IPS-20b (cell line): ENCODE results near the gene HPS1.

Experiments used
- H3K27ac ChIP-seq: one replicate; pipeline ENCODE4 v1.5.1; 2013; ENCODE audit warnings: low read length
- H3K27me3 ChIP-seq: 2 replicates; pipeline ENCODE4 v1.6.1; 2013; ENCODE audit warnings: mild to moderate bottlenecking, low read length, inconsistent platforms; ENCODE audit not compliant: insufficient read depth
- H3K36me3 ChIP-seq: 2 replicates; pipeline ENCODE4 v1.6.1; 2013; ENCODE audit warnings: low read depth, mild to moderate bottlenecking, inconsistent platforms, low read length, moderate library complexity; ENCODE audit not compliant: insufficient read depth
- H3K4me1 ChIP-seq: 2 replicates; pipeline ENCODE4 v1.6.1; 2013; ENCODE audit warnings: mild to moderate bottlenecking, control low read depth, inconsistent platforms, low read length, moderate library complexity; ENCODE audit not compliant: insufficient read depth
- H3K4me3 ChIP-seq: 2 replicates; pipeline ENCODE4 v1.5.1; 2013; ENCODE audit warnings: mild to moderate bottlenecking, low read length, inconsistent platforms
- H3K9ac ChIP-seq: 2 replicates; pipeline ENCODE4 v1.6.1; 2013; ENCODE audit warnings: low read depth, mild to moderate bottlenecking, inconsistent platforms, low read length, moderate library complexity
- H3K9me3 ChIP-seq: 2 replicates; pipeline ENCODE4 v1.6.1; 2013; ENCODE audit warnings: mild to moderate bottlenecking, low read depth, low read length, inconsistent platforms; ENCODE audit not compliant: insufficient read depth

Gene HPS1

DNA sequence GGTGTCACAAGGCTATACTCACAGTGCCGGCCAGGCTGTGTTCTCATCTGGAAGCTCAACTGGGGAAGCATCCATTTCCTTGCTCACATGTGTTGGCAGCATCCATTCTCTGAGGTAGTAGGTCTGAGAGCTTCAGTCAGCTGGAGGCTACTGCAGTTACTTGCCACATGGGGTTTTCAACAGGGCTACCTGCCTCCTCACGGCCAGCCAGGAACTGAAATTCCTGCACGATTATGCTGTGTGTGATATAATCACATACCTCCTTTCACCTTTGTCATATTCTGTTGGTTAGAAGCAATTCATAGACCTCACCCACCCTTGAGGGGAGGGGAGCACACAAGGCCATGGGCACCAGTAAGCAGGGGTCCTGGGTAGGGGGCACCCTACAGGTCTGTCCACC, 69.2 kb downstream of the HPS1 start:
- no peak overlapping the region for H3K4me3 ChIP-seq
- H3K9ac ChIP-seq = no peak overlapping the region
- peaks cover 4% of the 10 kb centered on the region; the same call in 1 of the 2 replicates for H3K9me3 ChIP-seq
- H3K27ac ChIP-seq = no peak overlapping the region
- peaks cover 17% of the 10 kb centered on the region; the same call in 1 of the 2 replicates for H3K4me1 ChIP-seq
- no peaks in the 10 kb centered on the region for H3K27me3 ChIP-seq
- no peaks in the 10 kb centered on the region for H3K36me3 ChIP-seq

DNA sequence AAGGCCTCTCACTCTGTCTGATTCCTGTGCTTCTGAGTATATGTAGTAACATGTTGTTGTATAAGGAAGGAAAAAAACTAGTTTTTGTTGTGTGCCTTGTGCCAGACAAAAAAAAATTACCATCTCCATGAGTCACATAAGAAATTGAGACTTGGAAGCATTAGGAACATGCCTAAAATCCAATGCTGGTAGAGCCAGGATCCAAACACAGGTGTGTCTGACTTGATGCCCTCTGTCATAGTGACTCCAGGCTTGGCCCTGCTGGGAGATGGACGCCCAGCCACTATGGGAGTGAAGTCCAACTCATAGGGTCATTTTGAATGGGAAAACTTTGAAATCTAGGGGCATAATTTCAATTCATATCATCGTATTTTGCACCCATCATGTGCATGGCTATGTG, 69.7 kb downstream of the HPS1 start:
- H3K36me3 ChIP-seq = no peaks in the 10 kb centered on the region
- H3K9ac ChIP-seq = no peak overlapping the region
- H3K27ac ChIP-seq = no peak overlapping the region

DNA sequence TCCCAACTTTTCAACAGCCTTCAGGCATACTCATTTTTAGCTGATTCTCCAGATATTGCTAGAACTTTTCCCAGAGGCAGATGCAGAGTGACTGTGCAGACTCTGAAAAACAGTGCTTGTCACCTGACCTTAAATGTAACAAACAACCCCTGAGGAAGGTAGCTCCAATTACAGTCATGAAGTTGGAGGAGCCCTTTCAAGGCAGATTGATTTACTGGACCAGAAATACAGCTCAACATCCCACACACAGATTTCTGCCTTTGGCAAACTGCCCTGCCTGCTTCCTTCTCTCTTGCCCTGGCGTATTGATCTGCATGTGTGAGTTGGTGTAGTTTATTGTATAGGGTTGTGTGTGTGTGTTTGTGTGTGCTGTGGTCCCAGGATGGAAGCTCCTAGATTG, 70.2 kb downstream of the HPS1 start:
- Histone ChIP-seq H3K36me3 (no peaks in the 10 kb centered on the region), H3K27ac (no peak overlapping the region), H3K9me3 (peaks cover 4% of the 10 kb centered on the region; the same call in 1 of the 2 replicates), H3K27me3 (no peaks in the 10 kb centered on the region), H3K4me3 (no peak overlapping the region), H3K9ac (no peak overlapping the region), H3K4me1 (peaks cover 17% of the 10 kb centered on the region; the same call in 1 of the 2 replicates)

More for the DNA sequence above, 69.7 kb downstream of the HPS1 start:
- peaks cover 17% of the 10 kb centered on the region; the same call in 1 of the 2 replicates for H3K4me1 ChIP-seq
- peaks cover 4% of the 10 kb centered on the region; the same call in 1 of the 2 replicates for H3K9me3 ChIP-seq
- no peaks in the 10 kb centered on the region for H3K27me3 ChIP-seq
- no peak overlapping the region for H3K4me3 ChIP-seq

DNA sequence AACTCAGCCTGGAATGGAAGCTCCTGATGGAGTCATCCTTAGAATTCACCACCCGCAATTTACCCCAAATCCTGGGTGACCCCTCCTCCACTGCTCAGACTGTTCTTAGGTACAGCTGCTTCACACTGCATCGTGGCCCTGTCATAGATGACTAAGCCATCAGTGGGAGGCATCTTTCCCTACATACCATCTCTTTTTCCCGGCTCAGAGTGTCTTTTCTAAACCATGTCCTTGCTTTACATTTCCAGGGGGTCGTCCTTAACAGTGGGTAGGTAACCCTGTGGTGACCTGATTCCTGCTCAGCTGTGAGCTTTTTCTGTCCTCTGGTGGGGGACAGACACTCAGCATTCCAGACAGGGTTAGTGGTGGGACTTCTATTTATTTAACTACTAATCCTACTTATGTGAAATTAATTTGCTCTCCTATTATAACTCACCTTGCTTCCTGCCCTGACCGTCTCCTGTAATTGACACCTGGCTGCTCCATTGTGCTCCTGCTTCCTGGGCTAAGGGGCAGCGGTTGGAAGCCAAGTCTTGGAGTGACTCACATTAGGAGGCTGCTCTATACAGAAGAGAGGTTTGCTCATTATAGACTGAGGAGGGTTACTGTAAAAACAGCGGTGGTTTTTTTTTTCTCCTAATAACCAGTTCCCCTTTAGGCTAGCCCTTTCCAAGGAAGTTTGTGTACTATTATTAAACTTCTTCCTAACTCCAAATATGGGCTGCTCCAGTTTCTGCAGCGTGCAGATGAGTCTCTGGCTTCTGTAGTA, 72.3 kb downstream of the HPS1 start:
- Histone ChIP-seq H3K4me3 (no peak overlapping the region), H3K36me3 (no peaks in the 10 kb centered on the region), H3K27me3 (no peaks in the 10 kb centered on the region), H3K9ac (no peak overlapping the region), H3K27ac (no peak overlapping the region), H3K4me1 (peaks cover 16% of the 10 kb centered on the region; the same call in 1 of the 2 replicates), H3K9me3 (peaks cover 4% of the 10 kb centered on the region; the same call in 1 of the 2 replicates)

DNA sequence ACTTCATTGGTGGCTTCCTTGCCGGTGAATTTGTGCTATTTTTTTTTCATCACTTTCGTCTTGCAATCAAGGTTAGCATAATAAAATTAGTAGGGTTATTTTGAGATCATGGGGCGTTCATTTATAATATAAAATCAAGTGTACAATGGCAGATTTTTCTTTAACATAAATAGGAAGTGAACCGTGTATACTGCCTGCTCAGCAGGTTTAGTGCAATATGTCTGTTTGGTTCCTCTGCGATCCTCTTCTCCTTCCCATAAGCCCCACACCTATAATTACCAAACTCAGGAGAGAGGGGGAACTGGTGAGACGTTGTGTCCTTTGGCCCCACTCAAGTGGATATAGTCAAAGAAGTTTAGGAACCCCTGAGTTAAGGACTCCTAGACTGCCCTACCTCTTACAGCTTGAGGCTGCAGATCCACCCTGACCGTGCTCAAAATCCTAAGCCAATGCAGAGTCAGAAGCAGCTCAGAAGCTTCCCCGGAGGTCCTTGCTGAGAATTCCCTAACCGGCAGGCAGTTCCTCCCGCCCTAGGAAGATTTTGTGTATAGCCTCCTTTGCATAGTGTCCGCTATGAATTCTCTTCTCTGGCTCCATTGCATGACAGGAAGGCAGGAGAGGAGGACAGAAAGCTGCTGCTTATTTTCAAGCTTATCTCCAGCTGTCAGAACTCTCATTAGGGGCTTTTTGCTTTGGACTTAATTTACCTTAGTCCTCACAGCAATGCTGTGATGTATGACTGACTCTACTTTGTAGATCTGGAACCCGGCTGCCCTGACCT, 73.3 kb downstream of the HPS1 start:
- Histone ChIP-seq H3K4me3 (no peak overlapping the region), H3K9ac (no peak overlapping the region), H3K27ac (no peak overlapping the region), H3K4me1 (peaks cover 16% of the 10 kb centered on the region; the same call in 1 of the 2 replicates), H3K27me3 (no peaks in the 10 kb centered on the region), H3K36me3 (no peaks in the 10 kb centered on the region), H3K9me3 (peaks cover 4% of the 10 kb centered on the region)

DNA sequence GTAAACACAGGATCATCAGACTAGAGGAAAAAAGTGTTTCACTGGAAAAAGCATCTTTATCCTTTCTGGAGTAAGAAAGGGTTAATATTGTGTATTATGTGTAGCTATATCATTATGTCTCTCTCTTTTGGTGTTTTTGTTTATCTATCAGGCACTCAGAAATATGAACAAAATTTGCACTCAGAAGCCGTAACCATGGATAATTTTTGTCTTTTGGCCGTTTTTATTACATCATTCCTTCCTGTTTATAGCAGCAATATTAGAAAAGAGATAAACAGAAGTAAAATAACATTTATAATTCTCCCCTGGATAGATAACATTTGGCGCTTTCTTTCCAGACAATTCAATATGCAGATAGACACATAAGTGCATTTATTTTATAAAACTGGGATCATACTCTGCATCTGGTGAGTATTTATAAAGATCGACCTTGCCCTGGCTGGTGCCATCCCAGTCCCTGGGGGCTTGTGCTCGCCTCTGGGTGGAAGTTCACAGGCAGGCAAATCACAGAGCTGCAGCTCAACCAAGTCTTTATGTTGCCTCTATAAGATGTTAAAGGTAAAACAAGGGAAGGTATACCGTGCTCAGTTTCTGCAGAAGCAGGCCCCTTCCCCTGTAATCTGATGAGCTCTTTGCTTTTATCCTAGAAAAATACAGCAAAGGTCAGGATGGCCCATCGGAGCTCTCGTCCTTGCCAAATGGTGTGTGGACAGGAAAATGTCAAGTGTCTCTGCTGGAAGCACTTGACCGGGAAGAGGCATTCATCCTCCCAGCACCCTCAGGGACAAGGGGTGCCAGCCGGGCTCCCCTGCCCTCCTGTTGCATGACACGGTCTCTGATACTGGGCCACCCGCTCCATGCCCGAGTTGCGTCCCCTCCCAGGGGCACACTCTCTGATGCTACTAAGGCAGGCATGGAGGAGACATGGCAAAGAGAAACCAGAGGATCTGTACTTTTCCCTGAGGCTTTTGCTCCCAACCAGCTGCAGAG, 75.6 kb downstream of the HPS1 start:
- Histone ChIP-seq H3K9me3 (no peaks in the 10 kb centered on the region; the same call in none of the 2 replicates), H3K4me3 (no peak overlapping the region), H3K27me3 (no peaks in the 10 kb centered on the region; the same call in 1 of the 2 replicates), H3K9ac (no peak overlapping the region), H3K36me3 (no peaks in the 10 kb centered on the region), H3K4me1 (peaks cover 16% of the 10 kb centered on the region; the same call in 1 of the 2 replicates), H3K27ac (no peak overlapping the region)

DNA sequence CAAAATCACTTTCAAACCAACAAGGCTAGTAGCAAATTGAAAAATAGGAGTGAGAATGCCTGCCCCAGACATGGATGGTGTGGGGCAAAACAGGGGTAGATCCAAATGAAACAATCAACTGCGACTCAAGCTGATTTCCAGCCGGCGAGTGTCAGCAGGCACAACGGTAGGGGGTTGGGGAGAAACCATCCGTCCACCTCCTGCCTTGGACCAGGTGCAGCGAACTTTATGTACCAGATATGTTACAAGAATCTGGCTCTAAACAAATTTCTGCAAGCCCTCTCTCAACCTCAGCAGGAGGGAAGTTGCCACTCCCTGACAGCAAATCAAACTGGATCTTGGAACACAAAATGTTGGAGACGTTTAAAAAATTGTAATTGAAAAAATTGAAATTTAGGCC, 76.9 kb downstream of the HPS1 start:
- Histone ChIP-seq H3K9ac (no peak overlapping the region), H3K27ac (no peak overlapping the region), H3K27me3 (no peaks in the 10 kb centered on the region; the same call in 1 of the 2 replicates), H3K9me3 (no peaks in the 10 kb centered on the region; the same call in 1 of the 2 replicates), H3K36me3 (no peaks in the 10 kb centered on the region), H3K4me1 (peaks cover 14% of the 10 kb centered on the region; the same call in 1 of the 2 replicates), H3K4me3 (no peak overlapping the region)

DNA sequence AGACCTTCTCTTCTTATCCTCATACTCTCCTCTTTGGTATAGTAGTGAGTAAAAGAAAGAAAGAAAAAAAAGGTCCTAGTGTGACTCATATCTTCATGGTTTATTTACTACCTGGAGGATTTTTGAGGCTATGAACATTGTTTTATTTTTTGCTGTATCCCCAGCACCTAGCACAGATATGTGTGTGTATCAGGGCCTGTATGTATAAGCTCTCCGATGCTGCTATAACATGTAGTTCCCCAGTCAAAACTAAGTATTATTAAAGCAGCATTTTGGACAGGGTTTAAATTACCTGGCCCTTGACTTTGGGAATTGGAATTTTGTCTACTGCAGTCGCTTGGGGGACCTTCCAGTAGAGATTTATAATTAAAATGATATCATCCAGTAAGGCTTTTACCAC, 78.1 kb downstream of the HPS1 start:
- Histone ChIP-seq H3K9ac (no peak overlapping the region), H3K27ac (no peak overlapping the region), H3K4me1 (peaks cover 4% of the 10 kb centered on the region; the same call in 1 of the 2 replicates), H3K27me3 (no peaks in the 10 kb centered on the region; the same call in 1 of the 2 replicates), H3K9me3 (no peaks in the 10 kb centered on the region; the same call in 1 of the 2 replicates), H3K4me3 (no peak overlapping the region), H3K36me3 (no peaks in the 10 kb centered on the region)

DNA sequence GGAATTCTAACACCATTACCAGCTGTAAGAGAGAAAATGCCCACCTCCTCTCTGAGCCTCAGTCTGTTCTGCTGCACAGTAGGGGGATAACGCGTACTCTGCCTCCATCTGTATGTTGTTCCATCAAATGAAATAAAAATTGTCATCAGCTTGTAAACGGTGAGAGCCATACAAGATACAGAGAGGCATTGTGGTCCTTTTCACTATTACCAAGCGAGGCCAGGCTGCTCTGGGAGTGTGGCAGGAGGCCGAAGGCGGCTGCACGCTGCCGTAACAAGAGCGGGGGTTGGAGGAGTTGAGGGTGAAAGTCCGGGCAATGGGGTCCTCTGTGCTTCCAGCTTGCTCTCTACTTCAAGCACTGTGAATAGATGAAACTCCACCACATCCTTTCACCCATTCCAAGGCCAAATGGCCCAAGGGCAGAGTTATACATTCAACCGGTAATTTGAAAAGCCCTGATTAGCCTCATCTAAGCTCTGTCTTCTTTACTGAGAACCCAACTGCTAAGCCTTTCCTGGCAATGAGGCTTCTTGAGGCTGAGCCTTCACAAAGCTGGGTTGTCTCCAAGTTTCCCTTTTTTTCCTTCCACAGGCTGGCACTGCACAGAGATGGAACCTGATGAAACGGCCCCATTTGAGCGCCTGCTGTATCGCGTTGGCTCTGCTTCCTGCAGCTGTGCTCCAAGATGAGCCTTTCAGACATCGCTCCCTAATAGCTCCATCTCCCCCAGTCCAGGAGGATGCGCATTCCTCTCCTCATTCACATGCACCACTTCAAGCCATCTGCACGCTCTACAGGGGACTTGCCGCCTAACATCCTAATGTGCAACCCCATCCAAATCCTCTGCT, 78.9 kb downstream of the HPS1 start:
- Histone ChIP-seq H3K9me3 (no peaks in the 10 kb centered on the region; the same call in 1 of the 2 replicates), H3K4me3 (no peak overlapping the region), H3K36me3 (no peaks in the 10 kb centered on the region), H3K9ac (no peak overlapping the region), H3K4me1 (peaks cover 6% of the 10 kb centered on the region; the same call in 1 of the 2 replicates), H3K27ac (no peak overlapping the region), H3K27me3 (no peaks in the 10 kb centered on the region; the same call in 1 of the 2 replicates)
